C4-2B (cell line): ENCODE data around the gene TECTA.

Experiments used
- H3K27ac ChIP-seq: fragments of 450-650 bp; 2 replicates; pipeline ENCODE4 v1.5.1; 2017
- ZFX ChIP-seq: fragments of 450-650 bp; IDR thresholded peaks from 2 replicates; pipeline ENCODE4 v1.6.1; 2017
- TF ChIP-seq, protein P1 (sequence below): fragments of 450-650 bp; conservative IDR thresholded peaks from 2 replicates; pipeline ENCODE4 v1.5.1; 2017; ENCODE audit warnings: mild to moderate bottlenecking

The TECTA gene

GRCh38 chr11:121071846-121072450, 29.1 kb upstream of the TECTA start:
- H3K27ac ChIP-seq, result peak overlapping the region; percentile 40; the same call in 1 of the 2 replicates
- TF ChIP-seq, protein P1, sequence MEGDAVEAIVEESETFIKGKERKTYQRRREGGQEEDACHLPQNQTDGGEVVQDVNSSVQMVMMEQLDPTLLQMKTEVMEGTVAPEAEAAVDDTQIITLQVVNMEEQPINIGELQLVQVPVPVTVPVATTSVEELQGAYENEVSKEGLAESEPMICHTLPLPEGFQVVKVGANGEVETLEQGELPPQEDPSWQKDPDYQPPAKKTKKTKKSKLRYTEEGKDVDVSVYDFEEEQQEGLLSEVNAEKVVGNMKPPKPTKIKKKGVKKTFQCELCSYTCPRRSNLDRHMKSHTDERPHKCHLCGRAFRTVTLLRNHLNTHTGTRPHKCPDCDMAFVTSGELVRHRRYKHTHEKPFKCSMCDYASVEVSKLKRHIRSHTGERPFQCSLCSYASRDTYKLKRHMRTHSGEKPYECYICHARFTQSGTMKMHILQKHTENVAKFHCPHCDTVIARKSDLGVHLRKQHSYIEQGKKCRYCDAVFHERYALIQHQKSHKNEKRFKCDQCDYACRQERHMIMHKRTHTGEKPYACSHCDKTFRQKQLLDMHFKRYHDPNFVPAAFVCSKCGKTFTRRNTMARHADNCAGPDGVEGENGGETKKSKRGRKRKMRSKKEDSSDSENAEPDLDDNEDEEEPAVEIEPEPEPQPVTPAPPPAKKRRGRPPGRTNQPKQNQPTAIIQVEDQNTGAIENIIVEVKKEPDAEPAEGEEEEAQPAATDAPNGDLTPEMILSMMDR, result no peak
- TF ChIP-seq ZFX, result no peak

DNA sequence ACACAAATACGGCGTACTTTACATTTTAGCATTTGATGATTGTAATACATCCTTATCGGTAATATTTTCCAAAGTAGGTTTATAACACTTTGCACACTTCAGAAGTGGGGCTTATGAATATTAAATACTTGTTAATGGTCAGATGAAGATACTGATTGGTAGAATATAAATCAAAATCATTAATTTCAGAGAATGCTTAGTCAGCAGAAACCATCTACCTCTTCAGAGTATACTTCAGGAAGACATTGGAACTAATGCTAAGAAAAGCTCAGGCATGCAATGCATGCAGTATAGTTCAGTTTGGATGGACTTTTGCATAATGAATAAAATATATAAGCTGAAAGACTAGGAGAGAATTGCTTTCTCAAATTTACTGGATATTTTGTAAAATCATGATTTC, 19.7 kb upstream of the TECTA start:
- TF ChIP-seq, protein P1, result no peak
- H3K27ac ChIP-seq, result no peak overlapping the region

DNA sequence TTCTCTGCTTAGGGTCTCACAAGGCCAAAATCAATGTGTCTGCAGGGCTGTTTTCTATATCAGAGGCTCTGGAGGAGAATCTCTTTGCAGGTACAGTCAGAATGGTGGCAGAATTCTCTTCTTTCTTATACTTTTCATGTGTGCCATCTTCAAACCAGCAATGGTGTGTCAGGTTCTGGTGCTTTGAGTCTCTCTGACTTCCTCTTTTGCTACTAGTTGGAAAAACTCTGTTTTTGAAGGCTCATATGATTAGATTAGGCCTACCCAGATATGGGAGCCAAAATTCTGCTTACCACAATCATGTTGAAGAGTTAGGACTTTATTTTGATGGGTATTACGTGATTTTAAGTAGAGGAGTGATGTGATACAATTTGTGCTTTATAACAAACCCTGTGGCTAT, 18.8 kb upstream of the TECTA start:
- TF ChIP-seq ZFX, result no peak
- TF ChIP-seq, protein P1, result no peak
- no peak overlapping the region for H3K27ac ChIP-seq

DNA sequence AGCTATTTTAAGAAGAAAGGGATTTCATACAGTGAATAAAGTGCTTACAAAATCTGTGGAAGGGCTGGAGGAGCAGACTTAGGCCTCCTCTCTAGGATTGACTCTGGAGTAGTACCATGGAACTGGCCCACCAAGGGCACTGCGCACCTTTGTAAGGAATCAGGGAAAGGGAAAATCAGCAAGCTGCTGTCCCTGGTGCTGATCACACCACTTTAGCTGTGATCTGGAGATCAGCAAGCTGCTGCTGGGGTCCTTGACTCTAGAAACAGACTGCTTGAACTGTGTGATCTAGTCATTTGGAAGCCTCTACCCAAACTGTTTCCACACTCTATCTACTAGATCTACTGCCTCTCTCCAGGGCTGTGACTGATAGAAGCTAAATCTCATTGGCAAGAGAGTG, 18.4 kb upstream of the TECTA start:
- H3K27ac ChIP-seq, result no peak overlapping the region
- TF ChIP-seq, protein P1, result no peak
- TF ChIP-seq ZFX, result no peak

DNA sequence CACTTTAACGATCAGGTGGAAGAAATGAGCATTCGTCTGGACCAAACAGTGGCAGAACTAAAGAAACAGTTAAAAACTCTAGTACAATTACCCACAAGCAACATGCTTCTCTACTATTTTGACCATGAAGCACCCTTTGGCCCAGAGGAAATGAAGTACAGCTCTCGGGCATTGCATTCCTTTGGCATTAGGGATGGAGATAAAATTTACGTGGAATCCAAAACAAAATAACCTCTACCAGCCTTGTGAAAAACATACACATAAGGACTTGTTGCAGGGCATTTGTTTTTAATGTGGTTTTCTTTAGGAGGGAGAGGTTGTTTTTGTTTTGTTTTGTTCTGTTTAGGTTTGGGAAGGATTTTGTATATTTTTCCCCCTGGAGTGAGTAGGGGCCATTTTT, 14.2 kb upstream of the TECTA start:
- TF ChIP-seq, protein P1, result no peak
- no peak for TF ChIP-seq ZFX
- no peak overlapping the region for H3K27ac ChIP-seq

- TF ChIP-seq ZFX, result no peak
- TF ChIP-seq, protein P1, result no peak
- H3K27ac ChIP-seq, result no peak overlapping the region
These were observed 11.5 kb upstream of the TECTA start for GRCh38 chr11:121089566-121089965.

GRCh38 chr11:121090145-121090721, 10.8 kb upstream of the TECTA start:
- H3K27ac ChIP-seq, result no peak overlapping the region
- TF ChIP-seq ZFX, result no peak
- TF ChIP-seq, protein P1, result no peak
